Heart left ventricle (tissue), 13 donors: ENCODE data around the gene ID1.

Experiments used
- POLR2A ChIP-seq, 2 donors: fragments of 450-650 bp; IDR thresholded peaks; one replicate each; pipeline ENCODE4 v1.6.1; 2017; ENCODE audit warnings: antibody characterized with exemption in 2 of 2, mild to moderate bottlenecking in 2 of 2, moderate library complexity in 2 of 2
- TF ChIP-seq, protein P1 (sequence below), 12 donors: fragments of 200-600 bp; sonication (generic) in 4 of 12; IDR thresholded peaks; one replicate each; pipeline versions ENCODE4 v1.5.0 to v1.8.0; 2018 to 2022; ENCODE audit warnings: antibody characterized with exemption in 12 of 12, mild to moderate bottlenecking in 5 of 12
- donor health status: ischemic (EF 13 %, LVEDD 7.1; RV severe dilation, severe dysfunction).
- donor health status: DM: no; HTN: yes; CAD: no.
- donor health status: DM: no; HTN: no; CAD: no.
- donor health status: ischemic (EF 25% LVEDD 6.9; RV normal size, moderate dysfunction).
- donor health status: ischemic (EF 25% LVEDD 5.7; RV mildly dilated, moderate dysfunction).
- donor health status: ischemic (EF 35%, LVEDD 5.7; RV mildly dilated, moderate dysfunction).
- donor health status: nonischemic (EF 11% LVEDD 7.7; RV severe dilation, severe dysfunction).
- donor health status: DM: yes; HTN: yes; CAD: no.
- donor health status: PGD.
- donor health status: ischemic (EF 29% LVEDD 5.4; RV normal size, mild dysfunction).
- donor health status: nonischemic (EF 23%, LVEDD 6.1; RV moderate dilation, normal function).

DNA sequence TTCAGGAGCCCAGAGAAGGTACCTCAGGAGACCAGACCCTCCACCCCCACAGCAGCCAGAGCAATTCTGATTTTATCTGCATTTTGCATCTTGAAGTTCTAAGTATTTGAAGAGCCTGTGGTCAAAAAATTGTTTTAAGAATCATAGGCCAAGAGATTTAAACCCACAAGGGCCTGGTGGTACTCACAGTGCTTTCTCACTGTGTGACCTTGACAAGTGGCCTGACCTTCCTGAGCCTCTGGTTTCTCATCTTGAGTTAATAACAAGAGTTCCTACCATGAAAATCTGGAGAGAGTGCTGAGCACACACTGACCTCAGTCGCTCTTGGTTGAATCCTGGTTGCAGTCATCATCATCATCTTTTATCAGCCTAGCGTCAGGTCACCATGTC, 45.4 kb upstream of the ID1 start:
- TF ChIP-seq, protein P1, sequence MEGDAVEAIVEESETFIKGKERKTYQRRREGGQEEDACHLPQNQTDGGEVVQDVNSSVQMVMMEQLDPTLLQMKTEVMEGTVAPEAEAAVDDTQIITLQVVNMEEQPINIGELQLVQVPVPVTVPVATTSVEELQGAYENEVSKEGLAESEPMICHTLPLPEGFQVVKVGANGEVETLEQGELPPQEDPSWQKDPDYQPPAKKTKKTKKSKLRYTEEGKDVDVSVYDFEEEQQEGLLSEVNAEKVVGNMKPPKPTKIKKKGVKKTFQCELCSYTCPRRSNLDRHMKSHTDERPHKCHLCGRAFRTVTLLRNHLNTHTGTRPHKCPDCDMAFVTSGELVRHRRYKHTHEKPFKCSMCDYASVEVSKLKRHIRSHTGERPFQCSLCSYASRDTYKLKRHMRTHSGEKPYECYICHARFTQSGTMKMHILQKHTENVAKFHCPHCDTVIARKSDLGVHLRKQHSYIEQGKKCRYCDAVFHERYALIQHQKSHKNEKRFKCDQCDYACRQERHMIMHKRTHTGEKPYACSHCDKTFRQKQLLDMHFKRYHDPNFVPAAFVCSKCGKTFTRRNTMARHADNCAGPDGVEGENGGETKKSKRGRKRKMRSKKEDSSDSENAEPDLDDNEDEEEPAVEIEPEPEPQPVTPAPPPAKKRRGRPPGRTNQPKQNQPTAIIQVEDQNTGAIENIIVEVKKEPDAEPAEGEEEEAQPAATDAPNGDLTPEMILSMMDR (IDR thresholded peaks at IDR 0.05): no peak
- no peak for TF ChIP-seq POLR2A (IDR thresholded peaks at IDR 0.05)
